Activated T-cell treated with anti-CD3 and anti-CD28 coated beads for 4 hours (primary cell): ENCODE results near the gene FRMD8.
"Not testable (repeated sequence)": the region's sequence is repeated elsewhere in the genome, so short reads cannot be mapped to it uniquely, and the experiment has no call there.

Source experiments
- DNase-seq: peaks from one replicate; pipeline ENCODE4 v3.0.0-alpha.2; 2020

The FRMD8 gene

DNA sequence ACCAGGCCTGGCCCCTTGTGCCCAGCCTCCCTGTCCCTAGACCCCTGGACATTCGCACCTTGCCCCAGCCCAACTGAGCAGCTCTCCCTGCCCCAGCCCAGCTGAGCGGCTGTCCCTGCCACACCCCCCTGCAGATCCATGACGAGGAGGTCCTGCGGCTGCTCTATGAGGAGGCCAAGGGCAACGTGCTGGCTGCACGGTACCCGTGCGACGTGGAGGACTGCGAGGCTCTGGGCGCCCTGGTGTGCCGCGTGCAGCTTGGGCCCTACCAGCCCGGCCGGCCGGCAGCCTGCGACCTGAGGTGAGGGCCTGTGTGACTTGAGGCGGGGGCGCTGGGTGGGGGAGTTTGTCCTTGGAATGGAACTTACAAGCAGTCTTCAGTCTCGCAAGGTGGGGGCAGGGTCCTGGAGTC, 7.7 kb downstream of the FRMD8 start:
- no peak for DNase-seq

DNA sequence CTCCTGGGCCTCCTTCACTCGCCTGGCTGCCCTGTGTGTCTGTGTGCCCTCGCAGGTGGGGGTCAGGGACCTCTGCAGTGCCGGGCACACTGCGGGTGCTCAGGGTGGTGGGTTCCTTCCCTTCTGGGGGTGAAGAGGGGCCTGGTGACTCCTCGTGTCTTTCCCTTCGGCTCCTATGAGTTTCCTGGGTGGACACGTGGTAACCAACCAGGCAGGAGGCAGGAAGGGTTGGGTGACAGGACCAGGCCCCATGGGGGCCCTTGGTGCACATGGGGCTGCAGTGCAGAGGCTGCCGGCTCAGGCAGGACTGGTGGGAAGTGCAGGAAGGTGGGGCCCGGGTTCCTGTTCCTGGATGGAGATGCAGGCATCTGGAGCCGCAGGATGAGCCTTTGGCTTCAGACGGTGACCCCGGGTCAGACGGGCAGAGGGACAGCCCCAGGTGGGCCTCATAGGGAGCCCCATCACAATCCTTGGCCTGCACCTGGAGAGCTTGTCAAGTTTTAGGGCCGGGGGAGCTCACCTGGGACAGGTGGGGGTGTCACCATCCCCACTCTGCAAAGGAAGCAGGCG, 9.6 kb downstream of the FRMD8 start:
- no peak for DNase-seq

DNA sequence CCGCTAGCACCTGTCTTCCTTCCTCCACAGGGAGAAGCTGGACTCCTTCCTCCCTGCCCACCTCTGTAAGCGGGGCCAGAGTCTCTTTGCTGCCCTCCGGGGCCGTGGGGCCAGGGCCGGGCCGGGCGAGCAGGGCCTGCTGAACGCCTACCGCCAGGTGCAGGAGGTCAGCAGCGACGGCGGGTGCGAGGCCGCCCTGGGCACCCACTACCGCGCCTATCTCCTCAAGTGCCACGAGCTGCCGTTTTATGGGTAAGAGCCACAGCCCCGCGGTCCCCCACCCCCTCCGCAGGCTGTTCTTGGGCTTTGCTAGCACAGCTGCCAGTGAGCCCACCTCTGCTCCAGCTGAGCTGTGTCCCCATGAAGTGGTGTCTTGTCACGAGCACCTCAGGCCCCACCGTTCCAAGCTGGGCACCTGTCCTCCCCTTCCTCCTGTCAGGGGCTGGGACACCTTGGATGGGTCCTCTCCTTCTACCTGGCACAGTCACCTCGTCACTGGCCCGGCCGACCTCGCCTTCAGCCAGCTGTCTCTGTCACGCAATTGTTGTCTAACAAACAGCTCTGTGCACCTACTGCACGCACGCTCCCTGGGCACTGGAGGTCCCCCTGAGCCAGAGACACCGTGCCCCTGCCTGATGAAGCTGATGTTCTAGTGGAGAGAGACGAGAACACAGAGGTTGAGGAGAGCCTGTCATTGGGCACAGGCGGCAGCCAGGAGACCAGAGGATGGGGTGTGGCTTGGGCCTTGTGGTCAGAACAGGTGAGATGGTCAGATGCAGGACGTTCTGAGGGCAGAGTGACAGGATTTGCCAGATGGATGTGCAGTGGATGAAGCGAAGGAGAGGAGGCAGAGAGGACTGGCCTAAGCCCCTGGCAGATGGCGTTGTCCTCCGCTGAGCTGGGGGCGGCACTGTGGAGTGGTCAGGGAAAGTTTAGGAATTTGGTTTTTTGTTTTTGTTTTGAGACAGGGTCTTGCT, 10.6 kb downstream of the FRMD8 start:
- no peak for DNase-seq

DNA sequence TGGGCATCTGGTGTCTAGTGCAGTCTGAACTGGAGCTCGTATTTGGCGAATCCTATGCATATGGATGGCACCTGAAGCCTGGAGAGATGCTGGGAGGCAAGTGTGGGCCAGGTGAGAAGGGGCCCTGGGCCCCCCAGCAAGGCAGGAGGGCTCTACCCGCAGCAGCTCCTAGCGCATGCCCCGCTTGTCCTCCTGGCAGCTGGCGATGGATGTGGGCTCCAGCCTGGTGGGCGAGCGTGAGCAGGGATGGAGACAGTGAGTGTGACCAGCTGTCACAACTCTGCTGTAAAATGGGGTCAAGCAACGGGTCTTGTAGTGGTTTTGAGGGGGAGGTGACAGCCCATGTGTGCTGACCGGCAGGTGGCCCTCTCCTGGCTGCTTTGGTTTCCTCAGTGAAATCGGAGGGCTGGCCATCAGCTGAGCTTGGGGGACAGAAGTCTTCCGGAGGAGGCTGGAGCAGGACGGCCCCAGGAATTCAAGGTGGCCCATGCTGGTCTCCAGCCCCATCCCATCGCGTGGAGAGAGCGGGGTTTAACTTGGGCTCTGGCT, 12.0 kb downstream of the FRMD8 start:
- DNase-seq, result no peak

DNA sequence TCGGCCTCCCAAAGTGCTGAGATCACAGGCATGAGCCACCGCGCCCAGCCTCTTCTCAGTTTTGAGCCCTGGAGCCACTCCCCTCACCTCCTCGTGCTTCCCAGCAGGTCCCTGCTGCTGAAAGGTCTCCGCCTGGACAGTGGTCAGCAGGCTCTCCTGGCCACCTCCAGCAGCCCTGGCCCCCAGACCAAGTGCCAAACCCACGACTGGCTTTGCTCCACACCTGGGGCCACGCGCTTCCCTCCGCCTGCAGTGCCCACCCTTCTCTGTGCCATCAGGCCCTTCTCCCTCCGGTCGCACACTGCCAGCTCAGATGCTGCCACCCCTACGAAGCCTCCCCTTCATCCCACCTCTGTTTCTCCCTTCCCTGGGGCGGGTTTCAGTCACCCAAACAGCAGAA, 12.8 kb downstream of the FRMD8 start:
- no peak for DNase-seq

DNA sequence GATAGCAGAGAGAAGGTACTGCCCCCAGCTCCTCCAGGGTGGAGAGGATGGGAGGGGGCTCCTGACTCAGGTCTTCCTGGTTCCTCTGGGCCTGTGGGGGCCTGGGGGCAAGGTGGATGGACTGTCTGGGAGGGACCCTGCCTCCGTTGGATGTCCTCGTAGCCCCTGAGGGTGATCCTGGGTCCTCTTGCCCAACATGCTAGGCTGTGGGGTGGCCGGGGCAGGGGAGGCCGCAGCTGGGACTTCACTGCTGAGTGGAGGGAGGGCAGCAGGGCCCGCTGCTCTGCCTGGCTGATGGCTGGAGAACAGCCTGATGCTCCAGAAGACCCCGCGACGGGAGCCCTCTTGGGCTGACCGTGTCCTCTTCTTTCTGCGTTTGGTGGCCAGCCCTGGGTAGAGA, 13.4 kb downstream of the FRMD8 start:
- DNase-seq, result no peak

DNA sequence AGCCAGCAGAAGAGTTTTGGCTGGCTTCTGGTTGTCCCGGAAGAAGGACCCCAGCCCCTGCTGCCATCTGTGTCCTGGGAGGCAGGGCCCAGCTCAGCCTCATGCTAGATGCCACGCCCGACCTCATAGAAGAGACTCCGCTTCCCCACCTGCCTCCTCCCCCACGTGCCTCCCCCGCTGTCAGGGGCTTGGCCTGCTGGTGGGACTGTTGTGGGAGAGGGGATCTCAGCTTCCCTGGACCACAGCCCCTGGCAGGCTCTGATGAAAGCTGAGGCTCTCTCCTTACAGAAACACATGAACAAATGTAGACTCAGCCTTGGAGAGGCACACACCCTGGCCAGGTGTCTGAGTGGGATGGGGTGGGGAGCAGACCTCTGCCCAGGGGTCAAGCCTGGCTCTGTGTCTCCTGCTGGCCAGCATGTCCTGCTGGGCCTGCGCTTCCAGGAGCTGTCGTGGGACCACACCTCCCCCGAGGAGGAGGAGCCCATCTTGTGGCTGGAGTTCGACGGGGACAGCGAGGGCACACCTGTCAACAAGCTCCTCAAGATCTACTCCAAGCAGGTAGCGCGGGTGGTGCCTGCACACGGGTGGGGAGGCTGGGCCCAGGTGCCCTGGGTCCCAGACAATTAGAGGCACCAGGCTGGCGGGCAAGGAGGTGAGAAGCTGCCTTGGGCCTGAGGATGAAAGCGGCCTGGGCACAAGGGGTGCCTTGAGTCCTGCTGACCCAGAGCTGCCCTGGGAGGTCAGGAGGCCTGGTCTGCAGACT, 14.1 kb downstream of the FRMD8 start:
- DNase-seq, result no peak

DNA sequence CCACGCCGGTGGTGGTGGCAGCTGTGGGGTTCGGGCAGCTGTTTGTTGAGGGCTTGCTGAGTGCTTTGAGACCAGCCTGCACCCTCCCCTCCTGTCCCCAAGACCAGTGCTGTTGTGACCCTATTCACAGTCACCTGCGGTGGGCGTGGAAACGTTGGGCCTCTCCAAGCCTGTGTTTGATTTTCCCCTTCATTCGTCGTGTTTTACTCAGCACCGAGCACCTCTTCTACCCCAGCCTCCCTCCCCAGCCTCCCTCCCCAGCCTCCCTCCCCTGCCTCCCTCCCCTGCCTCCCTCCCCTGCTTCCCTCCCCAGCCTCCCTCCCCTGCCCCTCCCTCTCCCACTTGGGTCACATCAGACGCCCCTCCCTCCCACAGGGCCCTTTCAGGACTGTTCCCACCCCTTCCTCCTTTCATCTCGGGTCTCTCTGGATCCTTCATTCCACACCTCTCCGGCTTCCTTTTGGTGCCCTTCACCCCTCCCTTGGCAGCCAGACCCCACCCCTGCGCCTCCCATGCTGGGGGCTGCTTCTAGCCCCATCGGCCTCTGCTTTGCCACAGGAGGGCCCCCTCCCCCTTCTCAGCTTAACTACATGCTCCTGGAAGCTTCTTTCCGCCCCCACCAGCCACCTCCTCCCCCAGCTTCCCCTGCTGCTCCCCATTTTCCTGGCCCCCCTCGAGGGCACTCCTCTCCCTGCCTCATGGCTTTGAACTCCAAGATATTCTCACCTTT, 14.8 kb downstream of the FRMD8 start:
- no peak for DNase-seq

DNA sequence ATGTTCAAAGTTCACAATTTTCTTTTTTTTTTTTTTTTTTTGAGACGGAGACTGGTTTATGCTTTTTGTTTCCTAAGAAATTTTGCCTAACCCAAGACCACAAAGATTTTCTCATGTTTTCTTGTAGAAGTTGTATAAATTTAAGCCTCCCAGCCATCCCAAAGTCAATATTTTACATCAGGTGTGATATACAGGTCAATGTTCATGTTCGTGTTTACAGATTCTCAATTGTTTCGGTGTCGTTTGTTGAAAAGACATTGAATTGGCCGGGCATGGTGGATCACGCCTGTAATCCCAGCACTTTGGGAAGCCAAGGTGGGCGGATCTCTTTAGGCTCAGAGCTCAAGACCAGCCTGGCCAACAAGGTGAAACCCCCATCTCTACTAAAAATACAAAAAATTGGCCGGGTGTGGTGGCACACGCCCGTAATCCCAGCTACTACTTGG, 15.4 kb downstream of the FRMD8 start:
- DNase-seq, result no peak

DNA sequence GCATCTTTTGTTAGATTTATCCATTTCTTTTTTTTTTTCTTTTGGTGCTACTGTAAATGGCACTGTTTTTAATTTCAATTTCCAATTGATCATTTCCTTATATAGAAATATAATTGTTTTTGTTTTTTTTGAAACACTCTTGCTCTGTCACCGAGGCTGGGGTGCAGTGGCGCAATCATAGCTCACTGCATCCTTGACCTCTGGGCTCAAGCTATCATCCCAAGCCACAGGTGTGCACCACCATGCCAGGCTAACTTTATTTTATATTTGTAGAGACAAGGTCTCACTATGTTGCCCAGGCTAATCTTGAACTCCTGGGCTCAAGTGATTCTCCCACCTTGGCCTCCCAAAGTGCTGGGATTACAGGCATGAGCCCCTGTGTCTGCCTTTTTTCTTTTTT, 16.4 kb downstream of the FRMD8 start:
- DNase-seq, result no peak

DNA sequence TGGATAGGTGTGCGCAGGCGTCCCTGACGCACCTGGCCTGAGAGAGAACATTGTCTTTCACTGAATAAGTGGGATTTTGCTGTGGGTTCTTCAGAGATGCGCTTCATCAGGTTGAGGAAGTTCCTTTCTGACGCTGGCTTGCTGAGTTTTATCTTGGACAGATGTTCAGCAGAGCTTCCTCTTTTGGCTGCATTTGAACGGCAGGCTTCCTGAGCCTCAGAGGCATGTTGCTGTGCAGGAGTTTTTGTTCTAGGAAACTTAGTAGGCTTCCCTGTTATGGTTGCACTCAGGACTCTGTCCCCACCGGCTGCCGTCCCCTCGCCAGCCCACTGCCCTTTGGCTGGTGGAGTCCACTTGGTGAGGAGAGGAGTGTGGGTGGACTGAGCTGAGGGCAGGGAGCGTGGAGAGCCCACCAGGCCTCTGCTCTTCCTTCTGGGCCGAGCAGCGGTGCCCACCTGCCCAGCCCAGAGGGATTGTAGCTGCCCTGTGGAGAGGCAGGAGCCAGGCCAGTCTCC, 17.2 kb downstream of the FRMD8 start:
- no peak for DNase-seq

DNA sequence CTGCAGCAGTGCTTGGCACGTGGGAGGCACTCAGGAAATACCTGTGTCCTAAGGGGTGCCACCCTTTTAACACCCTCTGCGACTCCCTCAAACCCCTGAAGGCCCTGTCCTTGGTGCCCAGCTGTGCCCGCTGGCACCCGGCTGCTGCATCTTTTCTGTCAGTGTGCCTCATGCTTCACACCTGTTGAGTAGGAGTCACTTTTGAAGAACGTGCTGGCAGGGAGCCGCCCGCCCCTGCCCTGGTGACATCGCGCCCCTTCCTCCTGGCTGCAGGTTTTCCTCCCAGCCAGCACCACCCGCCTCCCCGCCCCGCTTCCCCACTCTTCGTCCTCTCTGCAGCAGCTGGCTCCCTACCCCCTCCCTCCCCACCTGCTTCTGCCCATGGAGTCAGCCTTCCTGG, 17.8 kb downstream of the FRMD8 start:
- no peak for DNase-seq

DNA sequence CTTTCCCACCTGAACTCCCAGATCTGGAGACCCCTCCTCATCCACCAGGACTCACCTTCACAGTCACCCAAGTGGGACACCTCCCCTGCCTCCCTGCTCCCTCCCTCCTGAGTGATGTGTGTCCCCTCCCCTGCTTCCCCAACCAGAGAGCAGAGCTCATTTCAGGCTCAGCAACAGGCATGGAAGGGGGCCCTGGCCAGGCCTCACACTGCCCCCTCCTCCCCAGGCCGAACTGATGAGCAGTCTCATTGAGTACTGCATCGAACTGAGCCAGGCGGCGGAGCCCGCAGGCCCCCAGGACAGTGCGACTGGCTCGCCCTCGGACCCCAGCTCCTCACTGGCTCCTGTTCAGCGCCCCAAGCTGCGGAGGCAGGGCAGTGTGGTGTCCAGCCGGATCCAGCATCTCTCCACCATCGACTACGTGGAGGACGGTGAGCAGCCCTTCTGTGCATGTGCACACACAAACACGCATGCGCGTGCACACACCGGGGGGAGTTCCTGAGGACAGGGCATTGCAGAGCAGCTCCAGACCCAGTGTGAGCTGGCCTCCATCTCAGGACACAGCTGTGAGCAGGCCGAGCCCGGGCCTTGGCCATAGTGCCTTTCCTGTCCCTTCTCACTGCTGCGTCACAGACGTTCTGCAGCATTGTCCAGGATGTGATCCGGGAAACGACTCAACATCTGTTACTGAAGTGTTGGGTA, 18.4 kb downstream of the FRMD8 start:
- no peak for DNase-seq

DNA sequence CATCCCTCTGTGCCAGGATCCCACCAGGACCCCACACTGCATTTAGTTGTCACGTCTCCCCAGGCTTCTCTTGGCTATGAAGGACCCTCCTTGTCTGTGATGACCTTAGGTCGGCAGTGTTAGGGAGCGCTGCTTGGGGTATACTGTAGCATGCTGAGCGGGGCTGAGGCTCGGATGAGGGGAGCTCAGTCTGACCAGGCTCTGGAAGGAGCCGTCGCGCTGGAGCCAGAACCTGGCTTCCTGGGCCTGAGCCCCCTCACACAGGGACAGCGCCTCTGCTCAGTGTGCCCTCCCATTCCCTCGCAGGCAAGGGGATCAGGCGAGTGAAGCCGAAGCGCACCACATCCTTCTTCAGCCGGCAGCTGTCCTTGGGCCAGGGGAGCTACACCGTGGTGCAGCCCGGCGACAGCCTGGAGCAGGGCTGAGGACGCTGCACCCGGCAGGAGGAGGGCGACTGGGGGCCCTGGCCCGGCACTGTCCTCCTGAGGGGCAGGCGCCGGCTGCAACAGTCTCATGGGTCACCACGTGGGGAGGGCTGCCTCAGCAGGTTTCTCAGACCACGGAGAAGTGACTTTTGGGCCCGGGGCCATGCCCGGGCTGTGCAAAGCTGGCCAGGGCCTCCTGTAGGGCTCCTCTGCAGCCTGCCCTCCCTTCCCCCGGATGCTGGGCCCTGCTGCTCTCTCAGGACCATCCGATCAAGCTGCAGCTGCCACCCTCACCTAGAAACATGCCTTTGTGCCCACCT, 24.7 kb downstream of the FRMD8 start:
- DNase-seq, result no peak

DNA sequence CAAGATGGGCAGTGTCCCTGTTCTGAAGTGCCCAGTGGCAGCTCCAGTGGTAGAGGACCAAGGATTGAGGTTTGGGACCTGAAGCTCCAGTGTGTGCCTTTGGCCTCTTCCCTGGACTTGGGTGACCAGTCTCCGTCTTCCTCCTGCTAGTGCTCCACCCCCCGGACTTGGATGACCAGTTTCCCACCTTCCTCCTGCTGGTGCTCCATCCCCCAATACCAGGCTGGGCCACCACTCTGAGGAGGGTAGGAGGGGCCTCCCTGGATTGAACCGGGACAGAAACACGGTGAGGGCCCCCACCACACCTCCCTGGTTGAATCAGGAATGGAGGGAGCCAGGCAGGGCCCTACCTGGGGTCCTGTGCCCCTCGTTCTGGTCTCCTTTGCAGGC, 25.2 kb downstream of the FRMD8 start:
- no peak for DNase-seq

DNA sequence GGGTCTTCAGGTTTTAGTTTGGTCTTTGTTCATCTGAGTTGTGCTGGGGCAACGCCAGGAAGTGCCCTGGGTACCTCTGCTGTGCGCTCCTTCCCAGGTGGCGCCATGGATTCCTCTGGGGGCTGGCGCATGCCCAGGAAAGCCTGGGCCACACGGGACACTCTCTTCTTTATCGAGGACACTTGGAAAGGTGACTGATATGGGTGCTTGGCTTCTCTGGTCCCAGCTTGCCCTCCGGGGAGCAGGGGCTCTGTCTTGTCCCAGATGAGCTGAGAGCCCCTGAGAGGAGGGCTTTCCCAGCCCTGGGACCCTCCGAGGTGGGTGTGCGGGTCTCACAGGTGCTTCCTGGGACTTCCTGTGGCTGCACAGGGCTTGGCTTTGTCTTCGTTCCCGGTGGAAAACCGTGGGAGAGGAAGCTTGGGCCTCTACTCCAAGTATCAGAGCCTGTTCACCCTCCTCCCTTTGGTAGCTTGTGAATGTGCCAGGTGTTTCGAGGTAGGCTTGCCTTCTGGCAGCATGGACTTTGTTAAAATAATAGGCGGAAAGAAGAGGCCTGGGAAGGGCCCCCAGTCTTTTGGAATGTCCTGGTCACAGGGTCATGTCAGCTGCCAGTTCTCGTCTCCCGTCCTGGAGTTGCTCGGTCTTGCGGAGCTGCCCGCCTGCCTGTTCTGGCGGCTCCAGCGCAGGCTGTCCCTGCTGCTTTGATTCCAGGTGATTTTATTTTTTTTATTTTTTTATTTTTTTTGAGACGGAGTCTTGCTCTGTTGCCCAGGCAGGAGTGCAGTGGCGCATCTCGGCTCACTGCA, 26.0 kb downstream of the FRMD8 start:
- DNase-seq, result no peak

DNA sequence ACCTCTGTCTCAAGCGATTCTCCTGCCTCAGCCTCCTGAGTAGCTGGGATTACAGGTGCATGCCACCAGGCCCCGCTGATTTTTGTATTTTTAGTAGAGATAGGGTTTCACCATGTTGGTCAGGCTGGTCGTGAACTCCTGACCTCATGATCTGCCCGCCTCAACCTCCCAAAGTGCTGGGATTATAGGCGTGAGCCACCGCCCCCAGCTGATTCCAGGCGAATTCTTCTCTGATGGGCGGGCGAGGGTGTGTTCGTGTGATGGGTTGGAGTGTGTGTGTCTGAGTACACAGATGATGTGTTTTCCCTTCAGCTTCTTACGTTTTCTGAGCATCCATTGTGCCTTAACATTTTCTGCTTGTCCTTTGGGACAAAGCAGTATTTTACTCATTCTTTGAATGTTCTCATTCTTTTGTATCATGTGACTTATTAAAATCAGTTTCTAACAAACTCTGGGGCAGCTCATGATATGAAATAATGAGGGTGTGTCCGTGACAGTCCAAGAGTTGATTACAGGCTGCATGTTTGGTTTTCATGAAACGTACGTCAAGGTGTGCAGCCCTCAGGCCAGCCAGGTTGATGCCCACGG, 26.7 kb downstream of the FRMD8 start:
- DNase-seq, result not testable (repeated sequence)

DNA sequence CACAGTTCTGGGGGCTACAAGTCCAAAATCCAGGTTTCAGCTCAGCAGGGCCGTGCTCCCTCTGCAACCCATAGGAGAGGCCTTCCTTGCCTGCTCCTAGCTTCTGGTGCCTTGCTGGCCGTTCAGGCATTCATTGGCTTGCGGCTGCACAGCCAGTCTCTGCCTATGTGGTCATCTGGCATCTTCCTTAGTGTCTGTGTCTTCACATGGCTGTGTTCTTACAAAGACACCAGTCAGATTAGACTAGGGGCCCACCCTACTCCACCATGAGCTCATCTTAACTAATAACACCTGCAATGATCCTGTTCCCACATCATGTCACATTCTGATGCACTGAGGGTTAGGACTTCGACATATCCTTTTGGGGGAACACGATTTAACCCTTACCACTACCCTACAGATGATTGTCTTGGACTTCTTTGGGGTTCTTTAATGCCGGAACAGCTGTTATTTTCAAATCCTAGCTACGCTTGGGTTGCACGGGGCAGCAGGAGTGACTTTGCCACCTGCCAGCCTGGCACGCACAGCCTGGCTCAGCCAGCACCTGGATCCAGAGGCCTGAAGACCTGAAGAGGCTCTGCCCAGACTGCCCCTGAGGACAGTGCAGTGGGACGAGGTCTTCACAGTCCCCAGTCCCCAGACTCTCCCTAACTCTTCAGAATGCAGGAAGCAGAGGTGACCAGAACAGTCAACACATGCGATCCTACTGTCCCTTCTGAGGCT, 28.5 kb downstream of the FRMD8 start:
- no peak for DNase-seq
